ENCODE results near the gene RTP5.

The RTP5 gene

GRCh38 chr2:241890524-241891235 lies 21.2 kb downstream of the RTP5 start:
- peak; percentile 82 for DNase-seq

GRCh38 chr2:241891315-241891987 lies 21.9 kb downstream of the RTP5 start:
- DNase-seq, result peak; percentile 82

- no peak for DNase-seq
Observed at GRCh38 chr2:241891988-241892298, 22.4 kb downstream of the RTP5 start.

GRCh38 chr2:241892299-241893137 lies 23.0 kb downstream of the RTP5 start:
- peak; percentile 36 for DNase-seq

- DNase-seq, result no peak
Observed at GRCh38 chr2:241893265-241893664, 23.7 kb downstream of the RTP5 start.

GRCh38 chr2:241894056-241894641 lies 24.6 kb downstream of the RTP5 start:
- no peak for DNase-seq

- DNase-seq, result no peak
Observed at GRCh38 chr2:241894681-241895426, 25.3 kb downstream of the RTP5 start.

- DNase-seq, result no peak
Observed at GRCh38 chr2:241895427-241895711, 25.8 kb downstream of the RTP5 start.

- DNase-seq, result peak; percentile 24
Observed at GRCh38 chr2:241895712-241896641, 26.4 kb downstream of the RTP5 start.

GRCh38 chr2:241896746-241897201 lies 27.2 kb downstream of the RTP5 start:
- DNase-seq, result no peak

GRCh38 chr2:241897231-241897916 lies 27.8 kb downstream of the RTP5 start:
- no peak for DNase-seq

GRCh38 chr2:241898463-241899270 lies 29.1 kb downstream of the RTP5 start:
- DNase-seq, result peak; percentile 34

GRCh38 chr2:241900251-241901017 lies 30.9 kb downstream of the RTP5 start:
- no peak for DNase-seq

- no peak for DNase-seq
Observed at GRCh38 chr2:241901018-241901380, 31.5 kb downstream of the RTP5 start.

GRCh38 chr2:241901500-241902351 lies 32.2 kb downstream of the RTP5 start:
- no peak for DNase-seq

- no peak for DNase-seq
Observed at GRCh38 chr2:241902357-241902991, 32.9 kb downstream of the RTP5 start.

GRCh38 chr2:241903121-241904010 lies 33.8 kb downstream of the RTP5 start:
- no peak for DNase-seq
